DND-41 (cell line): Measurements from ENCODE around the gene PDE4D.

Experiments
- EZH2 ChIP-seq: IDR thresholded peaks from 3 replicates; pipeline ENCODE4 v1.6.1; 2012; ENCODE audit warnings: borderline replicate concordance, low read depth, mild to moderate bottlenecking, moderate library complexity, low read length, inconsistent platforms; ENCODE audit not compliant: severe bottlenecking
- TF ChIP-seq, protein P1 (sequence below): IDR thresholded peaks from 2 replicates; pipeline ENCODE4 v1.5.1; 2012; ENCODE audit warnings: borderline replicate concordance, low read length, moderate library complexity, mild to moderate bottlenecking; ENCODE audit not compliant: poor library complexity, severe bottlenecking; ENCODE audit errors: extremely low read depth

DNA sequence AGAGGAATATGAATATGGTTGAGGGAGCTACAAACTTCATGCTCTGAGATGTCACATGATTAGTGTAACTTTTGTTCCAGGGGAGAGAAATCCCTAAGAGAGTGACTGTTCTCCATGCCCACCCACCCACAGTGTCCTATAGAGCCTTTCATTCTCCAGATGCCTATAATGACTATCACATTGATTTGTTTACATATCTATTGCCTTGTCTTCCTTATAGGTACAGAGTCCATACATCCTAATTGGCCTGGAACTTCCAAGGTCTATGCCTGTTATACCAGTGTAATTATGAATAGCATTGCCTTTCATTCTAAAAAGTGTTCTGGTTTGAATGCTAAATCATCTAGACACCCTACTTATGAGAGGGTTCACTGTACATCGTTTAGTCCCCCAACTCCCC lies 835.3 kb downstream of the PDE4D start:
- TF ChIP-seq, protein P1, sequence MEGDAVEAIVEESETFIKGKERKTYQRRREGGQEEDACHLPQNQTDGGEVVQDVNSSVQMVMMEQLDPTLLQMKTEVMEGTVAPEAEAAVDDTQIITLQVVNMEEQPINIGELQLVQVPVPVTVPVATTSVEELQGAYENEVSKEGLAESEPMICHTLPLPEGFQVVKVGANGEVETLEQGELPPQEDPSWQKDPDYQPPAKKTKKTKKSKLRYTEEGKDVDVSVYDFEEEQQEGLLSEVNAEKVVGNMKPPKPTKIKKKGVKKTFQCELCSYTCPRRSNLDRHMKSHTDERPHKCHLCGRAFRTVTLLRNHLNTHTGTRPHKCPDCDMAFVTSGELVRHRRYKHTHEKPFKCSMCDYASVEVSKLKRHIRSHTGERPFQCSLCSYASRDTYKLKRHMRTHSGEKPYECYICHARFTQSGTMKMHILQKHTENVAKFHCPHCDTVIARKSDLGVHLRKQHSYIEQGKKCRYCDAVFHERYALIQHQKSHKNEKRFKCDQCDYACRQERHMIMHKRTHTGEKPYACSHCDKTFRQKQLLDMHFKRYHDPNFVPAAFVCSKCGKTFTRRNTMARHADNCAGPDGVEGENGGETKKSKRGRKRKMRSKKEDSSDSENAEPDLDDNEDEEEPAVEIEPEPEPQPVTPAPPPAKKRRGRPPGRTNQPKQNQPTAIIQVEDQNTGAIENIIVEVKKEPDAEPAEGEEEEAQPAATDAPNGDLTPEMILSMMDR: no peak
- no peak for TF ChIP-seq EZH2
